Fibroblast of lung (primary cell): ENCODE data around the gene PBX1. TPM values are rescaled to one million over a fixed set of nuclear protein-coding genes. Genes with fewer than 3 reads are reported as not detected.
A peak's percentile ranks its signal among the peaks of the same experiment; 100 is the strongest.

ENCODE experiments used
- DNase-seq, 2 donors: peaks; one replicate each; pipeline versions ENCODE4 v3.0.0 to v3.0.0-alpha.2; 2010; ENCODE audit warnings: low read depth in 2 of 2
- H2AFZ ChIP-seq: 2 replicates; pipeline ENCODE4 v1.5.1; 2012; ENCODE audit warnings: low read length, control low read depth, inconsistent platforms
- H3K27ac ChIP-seq: 2 replicates; pipeline ENCODE4 v1.5.1; 2011; ENCODE audit warnings: low read length, control low read depth; ENCODE audit not compliant: insufficient read depth
- H3K27me3 ChIP-seq: 2 replicates; pipeline ENCODE4 v1.5.1; 2011; ENCODE audit warnings: mild to moderate bottlenecking, low read length; ENCODE audit not compliant: control insufficient read depth, insufficient read depth
- H3K36me3 ChIP-seq: 2 replicates; pipeline ENCODE4 v1.5.1; 2011; ENCODE audit warnings: low read length; ENCODE audit not compliant: control insufficient read depth, insufficient read depth
- H3K4me1 ChIP-seq: 2 replicates; pipeline ENCODE4 v1.5.1; 2011; ENCODE audit warnings: low read length; ENCODE audit not compliant: control insufficient read depth, insufficient read depth; ENCODE audit errors: extremely low read depth
- H3K4me2 ChIP-seq: 2 replicates; pipeline ENCODE4 v1.5.1; 2011; ENCODE audit warnings: low read length, control low read depth; ENCODE audit not compliant: insufficient read depth; ENCODE audit errors: extremely low read depth
- H3K4me3 ChIP-seq, 4 experiments: fragments of 200-600 bp in 1 of 4; sonication (generic) in 1 of 4; replicated peaks in 1 of 4; 2 replicates each; pipeline ENCODE4 v1.5.1; 2011 to 2016; ENCODE audit warnings: low read length in 4 of 4, low read depth in 3 of 4, mild to moderate bottlenecking in 3 of 4, control low read depth in 2 of 4, inconsistent platforms in 1 of 4, mixed read lengths in 1 of 4; ENCODE audit not compliant: insufficient read depth in 1 of 4; ENCODE audit errors: control extremely low read depth in 1 of 4
- H3K79me2 ChIP-seq: 2 replicates; pipeline ENCODE4 v1.5.1; 2012; ENCODE audit warnings: mild to moderate bottlenecking, low read length, inconsistent platforms; ENCODE audit not compliant: control insufficient read depth, insufficient read depth
- H3K9ac ChIP-seq: 2 replicates; pipeline ENCODE4 v1.5.1; 2011; ENCODE audit warnings: mild to moderate bottlenecking, low read length, control low read depth; ENCODE audit not compliant: insufficient read depth
- H3K9me3 ChIP-seq: 2 replicates; pipeline ENCODE4 v1.5.1; 2012; ENCODE audit warnings: low read depth, low read length; ENCODE audit not compliant: control insufficient read depth, insufficient read depth
- H4K20me1 ChIP-seq: 2 replicates; pipeline ENCODE4 v1.5.1; 2011; ENCODE audit warnings: low read length; ENCODE audit not compliant: control insufficient read depth, insufficient read depth; ENCODE audit errors: extremely low read depth
- EZH2 ChIP-seq: IDR thresholded peaks from 2 replicates; pipeline ENCODE4 v1.5.1; 2012; ENCODE audit warnings: low read length, control low read depth, mild to moderate bottlenecking; ENCODE audit errors: missing control alignments
- polyA plus RNA-seq, 2 donors: library from polyadenylated mRNA; depleted of rRNA in 1 of 2; stranded (reverse) in 1 of 2; unstranded in 1 of 2; fragments of >200 nt; gene quantifications; 2 replicates each; pipeline ENCODE4 v1.2.1, GENCODE V29; 2011 to 2012; ENCODE audit warnings: missing spikeins in 1 of 2
- total RNA-seq: library from RNA; depleted of rRNA; stranded (reverse); fragments of >200 nt; gene quantifications from 2 replicates; pipeline ENCODE4 v1.2.1, GENCODE V29; 2014
- TF ChIP-seq, protein P1 (sequence below), 2 donors: IDR thresholded peaks in 1 of 2; conservative IDR thresholded peaks in 1 of 2; 1 replicate in 1 of 2; 2 replicates in 1 of 2; pipeline ENCODE4 v1.5.1; 2011 to 2012; ENCODE audit warnings: low read length in 2 of 2, control low read depth in 1 of 2, inconsistent platforms in 1 of 2, low read depth in 1 of 2, mild to moderate bottlenecking in 1 of 2

The PBX1 gene
- total and polyA plus RNA-seq, 2 donors (not counting 1 experiment from before 2014, with no cell fraction given), result 43.1 to 46.7 TPM

DNA sequence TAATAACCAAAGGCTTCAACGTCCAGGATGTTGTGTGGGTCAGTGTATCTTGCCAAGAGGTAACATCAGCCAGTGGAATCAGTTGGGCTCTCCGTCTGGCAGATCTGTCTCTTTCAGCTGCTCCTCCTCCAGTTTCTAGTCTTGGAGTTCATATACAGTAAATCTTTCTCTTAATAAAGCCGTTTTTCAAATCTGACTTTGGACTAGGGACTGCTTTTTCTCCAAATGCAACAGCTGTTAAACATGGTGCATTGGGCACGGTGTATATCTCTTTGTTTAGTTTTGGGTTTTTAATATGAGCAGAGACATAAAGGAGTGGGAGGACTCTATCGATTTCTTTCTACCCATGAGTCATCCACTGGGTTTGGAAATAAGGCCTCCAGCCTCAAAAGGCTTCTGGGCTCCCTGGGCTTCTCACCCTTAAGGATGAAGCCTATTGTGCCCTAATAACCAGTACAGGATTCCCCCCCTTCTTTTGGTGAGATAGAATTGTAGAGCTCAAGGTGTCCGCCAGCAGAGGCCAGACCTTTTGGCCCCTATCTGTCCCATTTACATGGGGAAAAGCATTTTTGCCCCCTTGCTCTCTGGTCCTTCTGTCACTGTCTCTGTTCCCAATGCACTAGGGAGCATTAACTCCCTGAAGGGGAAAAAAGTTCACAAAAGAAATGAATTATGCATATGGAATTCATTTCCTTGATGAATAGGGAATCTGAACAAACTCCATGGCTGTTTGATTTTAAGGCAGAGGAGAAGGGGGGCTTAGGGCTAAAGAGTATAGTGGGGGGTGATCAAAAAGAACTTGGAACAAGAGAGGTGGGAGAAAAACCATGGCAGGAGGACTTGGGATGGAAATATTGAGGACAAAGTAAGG, 86.0 kb downstream of the PBX1 start:
- Histone ChIP-seq H3K4me1 (peaks cover 6% of the 10 kb centered on the region), H4K20me1 (no peaks in the 10 kb centered on the region), H3K36me3 (no peaks in the 10 kb centered on the region), H2AFZ (no peak overlapping the region), H3K79me2 (no peaks in the 10 kb centered on the region), H3K27ac (peak overlapping the region; percentile 3), H3K9me3 (no peaks in the 10 kb centered on the region), H3K4me2 (peak overlapping the region; percentile 34), H3K4me3 (peak overlapping the region in 1 of 4 experiments; percentile 3), H3K9ac (no peak overlapping the region), H3K27me3 (no peaks in the 10 kb centered on the region)
- TF ChIP-seq EZH2, result no peak
- TF ChIP-seq, protein P1, sequence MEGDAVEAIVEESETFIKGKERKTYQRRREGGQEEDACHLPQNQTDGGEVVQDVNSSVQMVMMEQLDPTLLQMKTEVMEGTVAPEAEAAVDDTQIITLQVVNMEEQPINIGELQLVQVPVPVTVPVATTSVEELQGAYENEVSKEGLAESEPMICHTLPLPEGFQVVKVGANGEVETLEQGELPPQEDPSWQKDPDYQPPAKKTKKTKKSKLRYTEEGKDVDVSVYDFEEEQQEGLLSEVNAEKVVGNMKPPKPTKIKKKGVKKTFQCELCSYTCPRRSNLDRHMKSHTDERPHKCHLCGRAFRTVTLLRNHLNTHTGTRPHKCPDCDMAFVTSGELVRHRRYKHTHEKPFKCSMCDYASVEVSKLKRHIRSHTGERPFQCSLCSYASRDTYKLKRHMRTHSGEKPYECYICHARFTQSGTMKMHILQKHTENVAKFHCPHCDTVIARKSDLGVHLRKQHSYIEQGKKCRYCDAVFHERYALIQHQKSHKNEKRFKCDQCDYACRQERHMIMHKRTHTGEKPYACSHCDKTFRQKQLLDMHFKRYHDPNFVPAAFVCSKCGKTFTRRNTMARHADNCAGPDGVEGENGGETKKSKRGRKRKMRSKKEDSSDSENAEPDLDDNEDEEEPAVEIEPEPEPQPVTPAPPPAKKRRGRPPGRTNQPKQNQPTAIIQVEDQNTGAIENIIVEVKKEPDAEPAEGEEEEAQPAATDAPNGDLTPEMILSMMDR (conservative IDR thresholded peaks at IDR 0.05 in 1 of 2, IDR thresholded peaks at IDR 0.05 in 1 of 2; ENCODE audit: low read depth in 1 of 2, low read length in 2 of 2), result no peak
- DNase-seq, result peak; percentile 70 to 81

DNA sequence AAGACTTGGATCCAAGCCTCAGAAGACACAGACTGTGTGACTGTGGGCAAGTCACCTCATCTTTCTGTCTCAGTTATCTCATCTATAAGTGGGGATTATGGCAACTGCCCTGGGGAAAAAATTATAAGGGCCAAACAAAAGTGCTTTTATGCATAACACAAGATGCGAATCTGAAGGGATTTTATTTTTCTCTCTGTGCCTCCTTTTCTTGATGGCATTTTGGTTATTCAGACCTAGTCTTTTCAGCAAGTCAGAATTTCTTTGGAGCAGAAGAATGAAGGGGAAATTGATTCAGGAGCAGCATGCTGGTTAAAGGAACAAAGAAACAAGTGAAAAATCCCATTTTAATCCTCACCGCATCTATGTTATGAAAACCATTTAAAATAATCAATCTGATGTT, 86.9 kb downstream of the PBX1 start:
- no peak for DNase-seq
- Histone ChIP-seq H3K4me3 (no peak overlapping the region), H3K27me3 (no peaks in the 10 kb centered on the region), H3K9me3 (no peaks in the 10 kb centered on the region), H2AFZ (no peak overlapping the region), H3K79me2 (no peaks in the 10 kb centered on the region), H3K4me1 (peaks cover 6% of the 10 kb centered on the region), H3K36me3 (no peaks in the 10 kb centered on the region), H3K9ac (no peak overlapping the region), H4K20me1 (no peaks in the 10 kb centered on the region), H3K4me2 (no peak overlapping the region), H3K27ac (no peak overlapping the region)
- TF ChIP-seq, protein P1 (conservative IDR thresholded peaks at IDR 0.05 in 1 of 2, IDR thresholded peaks at IDR 0.05 in 1 of 2; ENCODE audit: low read depth in 1 of 2, low read length in 2 of 2), result no peak
- no peak for TF ChIP-seq EZH2

DNA sequence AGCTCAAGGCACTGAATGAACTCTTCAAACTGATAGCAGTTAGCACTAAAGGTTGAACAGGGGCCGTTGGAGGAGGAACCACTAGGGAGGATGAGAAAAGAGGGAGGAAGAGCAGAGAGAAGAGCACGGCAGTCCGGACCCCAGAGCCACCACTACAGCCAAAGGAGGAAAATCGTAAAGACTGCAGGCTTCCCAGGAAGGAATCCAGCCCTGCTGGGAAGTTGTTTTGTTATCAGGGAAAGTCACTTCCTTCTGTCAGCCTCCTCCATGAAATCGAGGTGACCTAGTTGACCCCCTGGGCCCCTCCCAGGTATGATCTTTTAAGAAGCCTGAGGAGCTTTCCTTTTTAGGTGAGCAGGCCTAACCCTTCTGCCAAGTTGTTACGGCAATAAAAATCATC, 88.2 kb downstream of the PBX1 start:
- Histone ChIP-seq H3K9me3 (no peaks in the 10 kb centered on the region), H3K4me1 (peaks cover 6% of the 10 kb centered on the region), H3K4me3 (no peak overlapping the region), H3K27me3 (no peaks in the 10 kb centered on the region), H3K79me2 (no peaks in the 10 kb centered on the region), H3K4me2 (no peak overlapping the region), H3K36me3 (no peaks in the 10 kb centered on the region), H2AFZ (no peak overlapping the region), H4K20me1 (no peaks in the 10 kb centered on the region), H3K27ac (no peak overlapping the region), H3K9ac (no peak overlapping the region)
- TF ChIP-seq, protein P1 (conservative IDR thresholded peaks at IDR 0.05 in 1 of 2, IDR thresholded peaks at IDR 0.05 in 1 of 2; ENCODE audit: low read depth in 1 of 2, low read length in 2 of 2), result no peak
- no peak for TF ChIP-seq EZH2
- DNase-seq, result no peak
